Activated naive CD4-positive, alpha-beta T cell treated with anti-CD3 and anti-CD28 coated beads, Interleukin-2, amount 50 U/mL, for 16 hours (primary cell): ENCODE measurements around the gene FOXD3.

Experiments used
- DNase-seq: peaks from one replicate; pipeline ENCODE4 v3.0.0-alpha.2; 2020

The FOXD3 gene

DNA sequence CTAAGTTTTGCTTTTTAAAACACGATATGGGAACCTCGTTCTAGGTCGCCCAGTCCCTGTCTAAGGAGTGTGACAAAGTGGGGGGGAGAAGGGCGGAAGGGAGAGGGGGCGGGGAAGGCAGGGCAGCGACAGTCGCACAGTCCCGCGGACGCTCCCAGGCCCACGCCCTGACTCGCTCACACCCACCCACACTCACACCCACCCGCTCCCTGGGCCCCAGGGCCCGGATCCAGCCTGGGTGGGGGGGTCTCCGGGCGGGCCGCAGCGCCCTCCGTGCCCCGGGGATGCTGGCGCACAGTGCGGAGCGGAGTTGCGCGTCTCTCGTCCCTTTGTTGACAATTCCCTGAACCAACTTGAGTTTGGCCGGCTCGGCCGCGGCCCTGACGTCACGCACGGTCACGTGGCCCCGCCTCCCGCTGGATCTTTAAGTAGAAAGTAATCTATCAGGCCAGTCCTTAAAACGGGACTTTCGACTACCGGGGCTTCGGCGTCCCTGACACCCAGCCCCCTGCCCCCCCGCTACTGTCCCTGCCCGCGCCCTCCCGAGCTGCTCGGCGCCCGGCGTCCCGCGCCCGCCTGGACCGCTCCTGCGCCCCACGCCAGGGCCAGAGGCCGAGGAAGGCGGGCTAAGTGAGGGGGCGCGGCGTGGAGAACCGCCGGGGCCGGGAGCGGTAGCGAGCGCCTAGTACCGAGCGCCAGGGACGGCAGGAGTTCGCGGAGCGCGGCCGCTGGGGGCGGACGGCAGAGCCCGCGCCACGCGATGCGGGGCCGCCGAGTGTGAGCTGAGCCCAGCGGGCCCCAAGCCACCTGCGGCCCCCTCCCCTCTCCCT is at the start of gene FOXD3:
FOXD3 (plus strand) TSS at position 454 of the 830 bp plus-strand sequence. CDS start 492 bp downstream, outside the sequence.
- no peak for DNase-seq

DNA sequence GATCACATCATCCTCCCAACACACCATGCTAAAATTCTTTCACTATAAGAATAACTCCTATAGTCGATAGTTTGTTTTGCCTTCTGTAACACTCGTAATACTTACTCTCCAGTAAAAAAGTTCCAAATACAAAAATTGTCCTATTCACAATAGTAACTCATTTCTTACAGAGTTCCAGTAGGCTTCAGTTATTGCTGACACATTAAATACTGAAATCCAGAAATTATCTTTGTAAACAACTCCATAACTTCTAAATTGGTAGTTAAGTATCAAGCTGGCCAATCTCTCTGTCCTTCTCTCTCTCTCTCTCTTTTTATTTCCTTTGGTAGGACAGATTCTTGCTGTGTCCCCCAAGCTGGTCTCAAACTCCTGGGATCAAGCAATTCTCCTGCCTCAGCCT is 49.6 kb upstream of the FOXD3 start:
- no peak for DNase-seq

DNA sequence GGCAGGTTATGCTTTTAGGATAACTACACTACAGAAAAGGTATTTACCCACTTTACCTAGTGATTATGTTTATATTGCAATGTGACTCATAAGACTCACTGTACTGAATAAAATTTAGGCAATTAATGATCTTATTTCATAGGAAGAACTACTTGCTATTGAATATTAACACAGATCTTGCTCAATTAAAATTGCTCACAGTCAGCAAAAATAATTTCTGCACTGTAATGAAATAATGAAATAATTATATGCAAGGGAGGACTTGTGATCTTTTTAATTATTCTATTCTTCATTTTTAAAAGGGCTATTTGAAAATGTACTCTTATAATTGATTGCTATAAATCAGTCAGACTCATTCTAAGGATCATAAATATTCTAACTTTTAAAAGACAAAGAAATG is 48.0 kb upstream of the FOXD3 start:
- no peak for DNase-seq

DNA sequence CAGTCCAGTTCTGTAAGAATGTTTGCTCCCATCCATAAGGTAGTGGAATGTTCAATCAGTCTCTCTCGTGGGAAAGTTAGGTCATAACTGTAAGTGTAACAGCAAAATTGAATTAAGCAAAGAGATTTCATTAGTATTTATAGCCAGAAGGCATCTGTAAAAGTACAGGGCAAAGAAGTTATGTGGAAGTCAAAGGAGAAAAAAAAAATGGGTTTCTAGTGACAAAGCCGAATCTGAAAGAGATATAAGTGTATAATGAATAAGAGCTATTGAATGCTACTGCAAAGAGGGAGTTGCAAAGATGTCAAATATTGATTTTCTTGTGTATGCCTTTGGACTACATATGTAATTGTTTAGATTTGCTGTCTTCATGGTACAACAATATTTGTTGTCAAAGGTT is 47.4 kb upstream of the FOXD3 start:
- DNase-seq: no peak

DNA sequence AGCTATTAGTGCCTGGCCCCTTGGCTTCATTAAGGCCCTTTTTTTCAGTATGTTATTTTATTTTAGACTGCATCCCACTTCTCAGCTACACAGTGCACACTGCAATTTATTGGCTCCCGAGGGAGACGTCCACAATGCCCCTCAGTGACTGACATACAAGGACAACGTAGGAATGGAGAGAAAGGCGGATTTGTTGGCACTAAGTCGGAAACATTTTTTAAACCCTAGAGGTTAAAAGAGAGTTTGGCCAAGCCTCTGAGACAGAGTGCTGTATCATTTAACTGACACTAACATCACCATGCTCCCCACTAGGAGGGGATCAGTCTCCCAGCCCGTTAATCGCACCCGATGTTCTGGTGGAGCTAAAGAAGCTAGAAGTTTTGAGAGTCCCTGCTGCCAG is 45.7 kb upstream of the FOXD3 start:
- DNase-seq: no peak

DNA sequence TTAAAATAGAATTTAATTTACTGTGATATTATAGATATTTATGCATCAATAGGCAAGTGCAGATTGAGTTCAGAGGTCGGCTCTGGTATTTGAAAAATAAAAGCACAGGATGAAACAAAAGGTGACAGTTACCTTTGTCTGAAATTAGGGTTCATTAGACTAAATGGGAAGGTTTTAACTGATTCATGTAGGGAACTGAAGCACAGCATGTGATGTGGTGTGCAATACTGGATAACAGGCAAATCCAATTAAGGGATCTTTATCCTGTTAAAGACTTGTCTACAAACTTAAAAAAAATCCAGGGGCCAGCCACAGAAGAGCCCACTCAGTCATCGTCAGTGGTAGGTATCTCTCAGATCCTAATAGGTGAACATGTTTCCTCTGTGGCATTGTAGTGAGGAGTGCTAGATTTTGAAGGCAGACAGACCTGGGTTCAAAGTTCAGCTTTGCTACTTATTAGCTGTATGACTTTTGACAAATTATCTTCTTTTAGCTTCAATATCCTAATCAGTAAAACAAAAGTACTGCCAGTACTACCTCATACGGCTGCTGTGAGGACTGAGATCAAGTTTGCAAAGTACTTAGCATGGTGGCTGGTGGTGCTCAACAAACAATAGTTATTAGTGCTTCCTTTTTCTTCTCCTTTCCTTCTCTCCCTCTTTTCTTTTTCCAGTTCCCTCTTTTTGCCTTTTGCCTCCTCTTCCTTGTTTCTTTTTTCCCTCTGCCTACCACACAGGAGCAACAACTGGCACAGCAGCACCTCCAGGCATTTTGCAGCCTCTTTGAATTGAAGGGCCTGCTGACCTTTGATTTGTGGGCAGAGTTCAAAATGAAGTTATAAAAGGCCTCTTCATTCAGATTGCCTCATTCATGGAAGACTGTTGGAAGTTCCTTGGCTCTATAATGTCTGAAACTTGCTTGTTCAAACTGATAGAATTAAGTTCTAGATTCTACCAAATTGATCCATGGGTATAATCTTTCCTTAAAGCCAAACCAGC is 44.9 kb upstream of the FOXD3 start:
- DNase-seq: no peak

DNA sequence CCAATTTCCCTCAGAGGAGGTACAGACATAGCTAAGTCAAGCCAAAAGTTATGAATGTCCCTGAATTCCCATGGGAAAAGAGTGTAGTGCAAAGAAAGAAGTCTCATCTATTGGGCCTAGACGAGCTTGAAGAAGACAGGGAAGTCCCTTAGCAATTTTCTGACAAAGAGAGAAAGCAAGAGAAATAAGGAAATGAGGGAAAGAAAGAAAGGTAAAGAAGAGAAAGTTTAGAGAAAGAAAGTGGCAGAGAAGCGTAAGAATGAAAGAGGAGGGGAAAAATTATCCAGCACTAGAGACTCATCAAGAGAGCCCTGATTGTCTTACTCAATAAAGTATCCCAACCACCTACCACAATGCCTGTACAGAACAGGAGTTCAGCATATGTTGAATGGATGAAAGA is 40.6 kb upstream of the FOXD3 start:
- DNase-seq: no peak

DNA sequence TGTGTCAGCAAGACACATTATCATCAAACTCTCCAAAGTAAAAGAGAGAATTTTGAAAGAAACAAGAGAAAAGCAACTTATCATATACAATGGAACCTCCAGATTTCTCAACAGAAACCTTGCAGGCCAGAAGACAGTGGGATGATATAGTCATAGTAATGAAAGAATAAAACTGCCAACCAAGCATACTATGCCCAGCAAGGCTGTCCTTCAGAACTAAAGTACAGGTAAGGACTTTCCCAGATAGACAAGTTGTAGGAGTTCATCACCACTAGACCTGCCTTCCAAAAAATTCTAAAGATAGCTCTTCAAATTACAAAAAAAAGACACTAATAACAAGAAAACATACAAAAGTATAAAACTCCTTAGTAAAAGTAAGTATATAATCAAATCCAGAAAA is 33.2 kb upstream of the FOXD3 start:
- DNase-seq: no peak

DNA sequence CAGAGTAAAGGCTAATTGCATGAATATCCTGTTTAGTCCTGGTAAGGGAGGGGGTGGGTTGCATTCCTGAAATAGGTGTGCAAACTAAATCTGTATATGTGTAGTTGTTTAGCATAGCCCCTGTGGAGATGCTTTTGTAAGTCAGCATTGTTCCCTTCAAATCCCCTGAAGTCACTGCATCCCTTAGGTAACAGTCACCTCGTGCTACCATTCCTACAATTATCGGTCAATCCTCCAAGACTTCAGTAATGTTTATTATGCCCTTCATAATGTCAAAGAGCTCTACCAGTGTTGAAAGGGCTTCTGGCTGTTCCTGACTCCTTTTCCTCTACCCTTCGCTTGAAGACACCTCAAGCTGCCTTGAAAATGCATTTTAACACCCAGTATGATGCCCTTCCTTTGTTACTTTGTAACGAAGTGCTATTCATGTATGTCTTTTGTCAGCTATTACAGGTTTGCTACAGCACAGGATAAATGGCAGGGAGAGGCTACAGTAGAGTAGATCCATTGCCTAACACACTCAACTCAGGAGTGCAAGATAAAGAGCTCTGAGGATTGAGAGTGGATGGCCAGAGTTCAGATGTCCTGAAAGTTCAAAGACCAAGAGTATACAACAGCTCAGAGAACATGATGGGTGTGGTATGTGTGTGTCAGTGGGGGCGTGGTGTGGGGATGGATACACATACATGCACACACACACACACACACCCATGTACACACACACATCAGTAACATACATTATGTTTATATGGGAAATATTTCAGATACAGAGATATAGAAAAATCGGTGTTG is 27.4 kb upstream of the FOXD3 start:
- no peak for DNase-seq

DNA sequence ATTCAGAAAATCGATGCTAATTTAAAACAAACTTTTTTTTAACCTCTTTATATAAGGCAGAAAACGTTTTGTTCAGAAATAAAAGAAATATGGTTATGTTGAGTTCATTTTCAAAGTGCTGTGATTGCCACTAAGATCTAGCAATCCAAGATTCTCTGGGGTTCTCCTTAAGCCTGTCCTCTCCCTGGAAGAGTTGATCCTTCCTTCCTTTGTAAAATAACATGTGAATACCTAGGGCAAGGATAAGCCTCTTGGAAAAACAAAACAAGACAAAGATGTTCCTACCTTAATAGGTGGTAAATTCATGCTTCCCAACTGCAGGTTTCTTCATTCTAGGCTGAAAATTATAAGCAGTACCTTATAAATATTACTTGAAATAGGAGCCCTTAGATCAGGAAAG is 18.0 kb upstream of the FOXD3 start:
- no peak for DNase-seq

DNA sequence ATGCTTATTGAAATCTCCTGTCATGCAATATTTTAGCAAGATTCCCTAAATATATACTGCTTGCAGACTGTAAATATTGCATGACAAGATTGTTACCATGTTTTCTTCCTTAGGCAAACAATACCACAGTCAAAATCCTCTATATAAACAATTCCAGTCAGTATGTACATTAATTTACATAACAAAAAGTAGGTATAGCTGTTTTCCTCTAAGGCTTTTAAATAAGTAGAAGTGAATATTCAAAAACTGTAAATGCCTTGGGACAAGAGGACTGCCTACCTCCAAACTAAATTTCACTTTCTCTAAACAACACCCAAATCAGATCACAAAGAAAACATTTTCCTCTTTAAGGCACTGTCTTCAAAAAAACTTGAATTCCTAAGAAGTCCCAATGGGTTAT is 17.3 kb upstream of the FOXD3 start:
- DNase-seq: no peak

DNA sequence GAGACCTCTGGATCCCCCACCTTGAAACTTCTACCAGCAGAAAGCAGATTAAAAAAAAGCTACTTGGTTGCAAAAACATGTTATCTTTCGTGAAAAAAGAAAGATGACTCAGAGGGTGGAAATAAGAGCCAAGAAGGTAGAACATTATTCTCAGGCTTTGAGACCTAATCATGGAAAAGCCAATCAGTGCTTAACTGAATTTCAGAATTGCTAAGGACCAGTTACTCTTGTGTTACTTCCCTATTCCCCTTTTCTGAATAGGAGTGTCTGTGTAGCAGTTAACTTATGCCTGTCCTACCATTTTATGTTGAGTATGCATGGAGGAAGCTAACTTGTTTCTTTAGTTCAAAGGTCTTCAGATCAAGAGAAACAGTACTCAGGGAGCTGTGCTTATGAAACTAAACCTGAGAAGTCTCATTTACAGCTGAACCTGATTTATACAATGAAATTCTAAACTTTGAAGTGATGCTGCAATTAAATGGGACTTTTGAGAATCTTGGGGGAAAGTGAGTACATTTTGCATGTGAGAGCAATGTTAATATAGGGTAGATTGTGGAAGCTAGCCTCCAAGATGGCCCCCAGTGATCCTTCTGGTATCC is 15.1 kb upstream of the FOXD3 start:
- DNase-seq: no peak

DNA sequence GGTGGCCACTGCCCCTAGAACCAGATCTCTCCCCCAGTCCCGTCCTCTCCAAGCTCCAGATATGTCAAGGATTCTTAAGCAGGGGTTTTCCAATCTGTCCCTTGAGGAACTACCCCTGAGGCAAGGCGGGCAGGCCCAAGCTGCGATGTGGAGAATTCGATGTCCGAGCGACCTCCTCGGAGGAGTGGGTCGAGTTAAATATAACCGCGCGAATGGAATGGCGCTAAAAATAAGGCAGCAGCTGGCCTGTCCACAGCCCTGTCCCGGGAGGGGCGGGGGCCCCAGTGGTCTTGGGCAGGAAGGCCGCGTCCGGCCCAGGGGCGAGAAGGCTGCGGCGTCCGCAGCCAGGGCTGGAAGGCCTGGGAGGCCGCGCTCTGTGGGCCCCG is 5.8 kb upstream of the FOXD3 start:
- DNase-seq: no peak

DNA sequence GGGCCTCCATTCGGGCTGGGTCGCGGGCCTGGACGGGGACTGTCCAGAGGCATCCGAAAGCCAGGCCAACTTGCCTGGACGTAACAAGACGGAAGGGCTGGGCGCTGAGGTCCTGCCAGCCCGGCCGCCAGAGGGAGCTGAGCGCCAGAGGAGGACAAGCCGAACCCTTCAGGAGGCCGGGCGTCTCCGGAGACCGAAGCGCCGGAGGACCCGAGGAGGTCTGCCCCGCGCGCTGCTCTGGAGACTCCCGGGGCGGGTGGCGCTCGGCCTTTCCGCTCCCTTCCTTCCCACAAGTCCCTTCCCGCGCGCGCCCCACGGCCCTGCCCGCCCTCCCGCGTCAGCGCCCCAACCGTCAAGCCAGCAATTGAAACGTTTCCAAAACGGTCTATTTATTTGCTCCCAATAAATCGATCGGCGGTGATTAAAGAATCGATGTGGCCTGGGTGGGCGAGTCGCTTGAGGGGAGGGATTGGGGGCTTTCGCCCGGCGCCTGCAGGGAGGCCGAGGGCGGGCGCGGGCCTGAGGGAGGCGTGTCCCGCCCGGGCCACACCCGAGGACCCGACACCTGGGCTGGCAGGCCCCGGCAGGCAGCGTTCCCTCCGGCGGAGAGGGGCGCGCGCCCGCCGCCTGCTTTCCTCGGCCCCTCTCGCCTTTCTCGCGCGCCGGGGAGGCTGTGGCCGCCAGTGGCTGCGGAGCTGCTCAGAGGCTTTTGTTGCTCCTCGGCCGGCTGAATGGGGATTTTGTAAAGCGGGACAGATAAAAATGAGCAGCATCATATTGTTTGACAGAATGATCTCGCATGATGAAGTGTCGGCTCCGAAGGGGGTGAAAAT is 5.2 kb upstream of the FOXD3 start:
- DNase-seq: no peak

DNA sequence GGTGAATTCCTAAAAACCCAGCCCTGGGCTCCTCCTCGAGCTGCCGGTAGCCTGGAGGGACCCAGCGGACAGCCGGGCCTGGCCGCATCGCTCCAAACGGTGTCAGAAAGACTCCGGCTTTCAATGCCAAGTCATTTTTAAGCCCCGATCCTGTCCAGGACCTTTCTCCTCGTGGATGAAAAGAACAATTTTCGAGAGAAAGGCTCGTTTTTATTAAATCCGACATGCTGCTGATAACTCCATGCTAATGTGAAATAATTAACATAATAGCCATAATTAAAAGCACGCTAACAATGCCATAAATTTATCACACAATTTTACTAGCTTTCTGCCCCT is 4.6 kb upstream of the FOXD3 start:
- no peak for DNase-seq

DNA sequence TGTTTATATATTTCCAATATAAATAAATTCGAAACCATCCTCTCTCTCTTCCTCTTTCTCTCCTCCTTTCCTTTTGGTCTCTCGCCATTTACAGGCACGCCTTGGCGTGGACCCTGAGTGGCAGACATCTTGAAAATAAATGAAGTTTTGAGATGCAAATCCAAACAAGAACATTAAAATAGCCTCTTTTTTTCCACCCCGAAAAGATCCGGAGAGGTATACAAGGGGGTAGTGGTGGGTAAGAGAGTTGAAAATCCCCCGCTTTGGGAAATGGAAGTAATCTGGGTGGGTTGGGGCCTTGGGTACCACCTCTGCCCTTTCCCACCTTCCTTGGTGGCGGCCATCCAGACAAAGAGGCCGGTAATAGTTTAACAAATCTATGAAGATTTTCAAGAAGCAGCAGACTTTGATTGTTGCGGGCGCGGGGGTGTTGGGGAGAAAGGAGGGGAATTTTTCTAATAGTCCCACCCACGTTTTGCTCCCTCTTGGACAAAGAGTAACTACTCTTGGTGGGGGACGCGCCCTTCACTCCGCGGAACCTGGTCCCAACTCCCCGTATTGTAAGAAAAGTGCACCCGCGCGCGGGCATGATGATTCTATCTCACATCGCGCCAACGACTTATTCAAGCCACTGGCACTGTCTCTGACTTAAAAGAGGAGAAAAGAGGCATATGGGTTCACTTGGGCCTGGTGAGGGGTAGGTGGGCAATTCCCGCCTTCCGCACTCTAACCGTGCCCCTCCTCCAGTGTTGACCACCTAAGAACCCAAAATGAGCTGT is 4.0 kb upstream of the FOXD3 start:
- DNase-seq: no peak

DNA sequence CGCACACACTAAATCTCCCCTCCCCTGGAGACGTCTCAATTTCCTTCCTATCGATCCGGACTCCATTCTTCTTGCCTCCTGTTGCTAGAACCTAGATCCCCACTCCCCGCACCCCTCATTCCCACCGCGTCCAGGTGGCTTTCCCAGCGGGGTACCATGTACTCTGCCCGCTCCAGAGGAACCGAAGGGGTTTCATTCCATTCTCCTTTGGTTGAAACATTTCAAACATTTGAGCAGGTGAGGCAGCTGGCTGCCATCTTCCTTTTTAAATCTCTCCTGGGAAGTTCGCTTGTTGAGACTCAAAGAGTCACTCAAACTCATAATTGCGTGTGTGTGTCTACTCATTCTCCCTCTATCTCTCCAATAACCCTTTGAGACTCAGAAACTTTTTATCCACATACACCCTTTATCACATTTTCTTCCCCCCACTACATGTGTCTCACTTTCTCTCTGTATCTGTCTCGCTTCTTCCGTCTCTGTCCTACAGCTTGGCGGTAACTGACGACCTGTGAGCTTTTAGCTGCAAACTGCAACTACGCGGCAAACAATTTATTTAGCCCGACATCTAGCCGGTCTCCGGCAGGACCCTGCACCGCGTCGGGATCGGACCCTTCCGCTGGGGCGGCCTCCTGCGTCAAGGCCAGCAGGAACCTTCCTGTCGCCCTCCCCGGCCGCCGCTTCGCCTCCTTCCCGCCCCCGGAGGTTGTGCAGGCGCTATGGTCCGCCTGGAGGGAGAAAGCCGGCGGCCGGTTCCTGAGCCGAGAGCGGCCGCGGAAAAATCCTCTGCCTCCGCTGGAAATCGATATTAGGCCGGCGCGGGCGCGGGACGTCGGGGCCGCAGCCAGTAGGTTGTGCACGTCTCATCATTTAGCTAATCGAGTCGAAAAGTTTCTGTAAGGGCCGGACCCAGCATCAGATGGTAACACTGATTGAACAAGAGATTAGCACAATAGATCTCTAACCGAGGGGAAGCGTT is 3.0 kb upstream of the FOXD3 start:
- DNase-seq: no peak

DNA sequence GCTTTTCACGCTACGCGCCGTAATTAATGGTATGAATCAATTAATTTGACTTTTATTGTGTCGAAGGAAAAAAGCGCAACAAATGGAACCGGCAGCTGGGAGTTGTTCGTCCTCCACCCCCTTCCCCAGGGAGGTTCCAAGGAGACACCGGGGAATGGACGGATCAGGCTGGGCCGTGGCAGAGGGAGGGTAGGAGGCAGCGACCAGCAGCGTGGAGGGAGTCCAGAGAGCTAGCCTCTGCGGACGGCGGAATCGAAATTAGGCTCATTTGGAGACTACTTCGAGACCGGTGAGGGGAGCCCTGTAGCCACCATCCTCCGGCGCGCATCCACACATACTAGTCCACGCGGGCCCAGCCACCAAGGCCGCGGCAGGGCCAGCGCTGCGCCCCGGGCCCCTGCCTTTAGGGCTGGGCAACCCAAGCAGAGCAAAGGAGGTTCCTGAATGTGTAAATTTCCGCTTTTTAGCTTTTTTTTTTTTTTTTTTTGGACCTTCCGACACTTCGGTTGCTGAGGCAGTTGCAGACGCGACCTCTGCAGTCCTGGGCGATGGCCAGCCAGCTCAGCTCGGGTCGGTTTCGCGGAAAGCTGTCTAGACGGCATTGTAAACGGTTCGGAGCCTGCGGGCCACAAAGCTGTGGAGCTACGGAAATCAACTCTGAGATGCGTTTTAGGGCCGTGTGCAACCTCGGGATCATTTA is 2.2 kb upstream of the FOXD3 start:
- no peak for DNase-seq
